Spleen (tissue), 7 donors: ENCODE results near the gene IQSEC3.

Source experiments
- POLR2A ChIP-seq, 3 donors: fragments of 450-650 bp; IDR thresholded peaks; one replicate each; pipeline ENCODE4 v1.5.1; 2017; ENCODE audit warnings: antibody characterized with exemption in 3 of 3, mild to moderate bottlenecking in 1 of 3
- POLR2AphosphoS5 ChIP-seq, 3 donors: sonication (generic); formaldehyde crosslinking; IDR thresholded peaks; one replicate each; pipeline ENCODE4 v1.5.1; 2017; ENCODE audit warnings: antibody characterized with exemption in 3 of 3
- TF ChIP-seq, protein P1 (sequence below), 11 experiments: fragments of 200-600 bp in 7 of 11; fragments of 450-650 bp in 4 of 11; sonication (generic) in 4 of 11; IDR thresholded peaks in 8 of 11; conservative IDR thresholded peaks in 3 of 11; 1 replicate in 7 of 11; 2 replicates in 4 of 11; pipeline versions ENCODE4 v1.4.0 to v1.8.0; 2016 to 2021; ENCODE audit warnings: antibody characterized with exemption in 11 of 11, inconsistent platforms in 4 of 11, mild to moderate bottlenecking in 1 of 11
- donor health status: DM: no; HTN: no; CAD: no; lungs with moderate emphysema.
- donor health status: DM: no; HTN: no; CAD: no.
- donor health status: DM: no; HTN: no; CAD: no.

DNA sequence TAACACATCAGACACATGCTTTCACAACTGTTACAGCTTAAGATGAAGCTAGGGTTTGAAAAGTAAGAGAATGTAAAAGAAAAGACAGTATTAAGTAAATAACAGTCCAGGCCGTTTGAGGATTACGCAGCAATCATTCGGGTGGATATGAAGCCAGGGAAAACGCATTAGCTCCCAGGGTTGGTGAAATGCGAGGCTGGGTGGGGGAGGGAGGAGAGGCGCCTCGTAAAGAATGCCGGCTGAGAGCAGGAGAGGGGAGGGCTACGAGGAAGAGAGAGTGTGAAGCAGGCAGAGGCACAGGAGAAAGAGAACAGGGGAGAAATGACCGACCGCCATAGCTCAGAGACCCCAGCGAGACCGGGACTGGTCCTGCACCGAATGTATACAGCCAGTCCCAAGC, 73.0 kb downstream of the IQSEC3 start:
- TF ChIP-seq POLR2A (IDR thresholded peaks at IDR 0.05) (no peak), POLR2AphosphoS5 (IDR thresholded peaks at IDR 0.05) (no peak)
- TF ChIP-seq, protein P1, sequence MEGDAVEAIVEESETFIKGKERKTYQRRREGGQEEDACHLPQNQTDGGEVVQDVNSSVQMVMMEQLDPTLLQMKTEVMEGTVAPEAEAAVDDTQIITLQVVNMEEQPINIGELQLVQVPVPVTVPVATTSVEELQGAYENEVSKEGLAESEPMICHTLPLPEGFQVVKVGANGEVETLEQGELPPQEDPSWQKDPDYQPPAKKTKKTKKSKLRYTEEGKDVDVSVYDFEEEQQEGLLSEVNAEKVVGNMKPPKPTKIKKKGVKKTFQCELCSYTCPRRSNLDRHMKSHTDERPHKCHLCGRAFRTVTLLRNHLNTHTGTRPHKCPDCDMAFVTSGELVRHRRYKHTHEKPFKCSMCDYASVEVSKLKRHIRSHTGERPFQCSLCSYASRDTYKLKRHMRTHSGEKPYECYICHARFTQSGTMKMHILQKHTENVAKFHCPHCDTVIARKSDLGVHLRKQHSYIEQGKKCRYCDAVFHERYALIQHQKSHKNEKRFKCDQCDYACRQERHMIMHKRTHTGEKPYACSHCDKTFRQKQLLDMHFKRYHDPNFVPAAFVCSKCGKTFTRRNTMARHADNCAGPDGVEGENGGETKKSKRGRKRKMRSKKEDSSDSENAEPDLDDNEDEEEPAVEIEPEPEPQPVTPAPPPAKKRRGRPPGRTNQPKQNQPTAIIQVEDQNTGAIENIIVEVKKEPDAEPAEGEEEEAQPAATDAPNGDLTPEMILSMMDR (IDR thresholded peaks at IDR 0.05 in 8 of 11, conservative IDR thresholded peaks at IDR 0.05 in 3 of 11), result no peak
